GM12878 (cell line): Measurements from ENCODE around the gene PPM1E. TPM values are rescaled to one million over a fixed set of nuclear protein-coding genes. Genes with fewer than 3 reads are reported as not detected.

Experiments used
- ATAC-seq: fragments of 200-7000 bp; cut with Tn5 transposase; 3 replicates; pipeline ENCODE4 v1.9.1; 2020; ENCODE audit warnings: mild to moderate bottlenecking, moderate library complexity
- BruUV-seq: library from RNA; stranded (reverse); fragments of 400-500 nt; replicated peaks from 2 replicates; lab custom pipeline; 2021; lab: Mats Ljungman, UMichigan
- CTCF ChIA-PET: fragments of 300-600 bp; sonication (Branson Sonifier 250); formaldehyde crosslinking; extraction: SDS; loops from one replicate; lab custom pipeline; 2021; ENCODE audit warnings: inconsistent platforms; lab: Yijun Ruan, JAX
- POLR2A ChIA-PET: fragments of 350-600 bp; formaldehyde crosslinking; extraction: SDS; loops from one replicate; lab custom pipeline; 2021; ENCODE audit warnings: inconsistent platforms; lab: Charles Lee
- RAD21 ChIA-PET: fragments of 300-600 bp; sonication (Branson Sonifier 250); formaldehyde crosslinking; loops from one replicate; lab custom pipeline; 2023; ENCODE audit warnings: antibody characterized with exemption; ENCODE audit not compliant: unreplicated experiment; lab: Charles Lee
- SMC1A ChIA-PET: fragments of 300-600 bp; sonication (Branson Sonifier 250); formaldehyde crosslinking; loops from one replicate; lab custom pipeline; 2023; ENCODE audit not compliant: unreplicated experiment, uncharacterized antibody; lab: Charles Lee
- DNase-seq: peaks from one replicate; pipeline ENCODE4 v3.0.0-alpha.2; 2011; ENCODE audit warnings: low read depth, low spot score
- FAIRE-seq: peaks from 3 replicates; lab custom pipeline; 2011; peaks lifted over from hg19 to GRCh38; lab: Jason Lieb, UNC
- H2AFZ ChIP-seq: 2 replicates; pipeline ENCODE4 v1.6.0; 2011; ENCODE audit warnings: low read depth, low read length, control low read depth; ENCODE audit not compliant: control insufficient read depth
- H3K27ac ChIP-seq: 2 replicates; pipeline ENCODE4 v1.5.1; 2011; ENCODE audit warnings: control low read depth; ENCODE audit not compliant: control insufficient read depth, insufficient read depth
- H3K27me3 ChIP-seq, 2 experiments: replicated peaks in 1 of 2; 2 replicates each; pipeline versions ENCODE4 v1.6.0 to v1.6.1; 2011; ENCODE audit warnings: low read length in 1 of 2; ENCODE audit not compliant: control insufficient read depth in 2 of 2, insufficient read depth in 2 of 2
- H3K36me3 ChIP-seq, 2 experiments: 2 replicates each; pipeline ENCODE4 v1.5.1; 2011; ENCODE audit warnings: low read length in 1 of 2; ENCODE audit not compliant: control insufficient read depth in 2 of 2, insufficient read depth in 2 of 2
- H3K4me1 ChIP-seq: 2 replicates; pipeline ENCODE4 v1.6.1; 2011; ENCODE audit warnings: mild to moderate bottlenecking, low read length, moderate library complexity, mixed read lengths; ENCODE audit not compliant: control insufficient read depth, insufficient read depth
- H3K4me2 ChIP-seq: 2 replicates; pipeline ENCODE4 v1.6.0; 2011; ENCODE audit warnings: control low read depth; ENCODE audit not compliant: control insufficient read depth, insufficient read depth
- H3K4me3 ChIP-seq: fragments of 200-600 bp; sonication (generic); 2 replicates; pipeline ENCODE4 v1.5.1; 2016
- H3K79me2 ChIP-seq: 2 replicates; pipeline ENCODE4 v1.6.0; 2011; ENCODE audit warnings: low read length; ENCODE audit not compliant: control insufficient read depth, insufficient read depth
- H3K9ac ChIP-seq: 2 replicates; pipeline ENCODE4 v1.8.0; 2011; ENCODE audit warnings: low read length, control low read depth, mixed read lengths; ENCODE audit not compliant: control insufficient read depth, insufficient read depth
- H3K9me3 ChIP-seq: replicated peaks from 3 replicates; pipeline ENCODE4 v1.5.1; 2011; ENCODE audit warnings: mild to moderate bottlenecking, low read length; ENCODE audit not compliant: control insufficient read depth, insufficient read depth
- H4K20me1 ChIP-seq: 2 replicates; pipeline ENCODE4 v1.6.0; 2011; ENCODE audit not compliant: control insufficient read depth, insufficient read depth
- ETV6 ChIP-seq, 2 experiments: fragments of 450-650 bp in 1 of 2; IDR thresholded peaks in 1 of 2; conservative IDR thresholded peaks in 1 of 2; 2 replicates each; pipeline ENCODE4 v1.6.1; 2014; ENCODE audit warnings: antibody characterized with exemption in 1 of 2, borderline replicate concordance in 1 of 2, low read depth in 1 of 2, mild to moderate bottlenecking in 1 of 2, moderate library complexity in 1 of 2
- PKNOX1 ChIP-seq: fragments of 450-650 bp; IDR thresholded peaks from 2 replicates; pipeline ENCODE4 v1.6.1; 2016; ENCODE audit warnings: mild to moderate bottlenecking
- POLR2A ChIP-seq: IDR thresholded peaks from 2 replicates; pipeline ENCODE4 v1.6.1; 2011; ENCODE audit warnings: low read depth, mild to moderate bottlenecking, low read length
- RAD51 ChIP-seq: fragments of 450-650 bp; IDR thresholded peaks from 2 replicates; pipeline ENCODE4 v1.6.1; 2016; ENCODE audit warnings: moderate library complexity, mild to moderate bottlenecking, inconsistent platforms
- RBBP5 ChIP-seq: fragments of 200-600 bp; sonication (generic); conservative IDR thresholded peaks from 2 replicates; pipeline ENCODE4 v1.6.1; 2016
- SIN3A ChIP-seq: IDR thresholded peaks from 2 replicates; pipeline ENCODE4 v1.6.1; 2012; ENCODE audit warnings: low read depth, low read length, improper control_type of control experiment
- SMC3 ChIP-seq: IDR thresholded peaks from 2 replicates; pipeline ENCODE4 v1.6.1; 2011; ENCODE audit warnings: low read length, improper control_type of control experiment, borderline replicate concordance
- SP1 ChIP-seq: IDR thresholded peaks from one replicate; pipeline ENCODE4 v1.6.1; 2011; ENCODE audit warnings: low read depth, low read length
- ZBTB11 ChIP-seq: fragments of 450-650 bp; formaldehyde crosslinking; IDR thresholded peaks from 2 replicates; pipeline ENCODE4 v1.5.0; 2022; ENCODE audit warnings: mild to moderate bottlenecking, missing genetic modification characterization
- WGBS: methylation state at CpG from one replicate; pipeline ENCODE4 v1.1.6; 2016; ENCODE audit warnings: low lambda C conversion rate; ENCODE audit not compliant: insufficient replicate concordance, insufficient coverage; ENCODE audit errors: missing lambda C conversion rate; 5-methylcytosine and 5-hydroxymethylcytosine counted together
- in situ Hi-C: fragments of 300-500 bp; cut with MboI; formaldehyde crosslinking; loops from 9 replicates; pipeline ENCODE4 v1.14.3; 2018; ENCODE audit warnings: mixed read lengths
- intact Hi-C: fragments of 100-400 bp; cut with micrococcal nuclease; formaldehyde crosslinking; loops from one replicate; pipeline ENCODE4 v1.14.2; 2022; ENCODE audit not compliant: unreplicated experiment
- polyA plus RNA-seq, 11 experiments: library from polyadenylated mRNA; depleted of rRNA in 4 of 11; unstranded in 6 of 11; stranded (reverse) in 5 of 11; fragments of >200 nt; fragmentation: Nextera tagmentation in 4 of 11; fragmentation: Illumina TruSeq in 1 of 11; extraction: Ambion mirVana in 4 of 11; extraction: Trizol in 1 of 11; gene quantifications; 1 replicate in 1 of 11; 2 replicates in 10 of 11; pipeline versions ENCODE4 v1.2.1 to v1.2.3, GENCODE V29; 2011 to 2016; ENCODE audit warnings: inconsistent platforms in 2 of 11, missing spikeins in 2 of 11, low read depth in 1 of 11
- total RNA-seq, 4 experiments: library from RNA; depleted of rRNA in 3 of 4; stranded (reverse); fragments of >200 nt in 3 of 4; fragmentation: Illumina TruSeq in 1 of 4; extraction: Trizol in 1 of 4; gene quantifications; 2 replicates each; pipeline versions ENCODE4 v1.2.1 to v1.2.3, GENCODE V29; 2013 to 2021

Gene PPM1E
- total and polyA plus RNA-seq, 10 of the 15 experiments (the other 5 are each of a cell fraction or from before 2014, with no cell fraction given), result 0.07 to 0.28 (median 0.16) TPM

GRCh38 chr17:58758890-58759289, 3.2 kb downstream of the PPM1E start:
- Histone ChIP-seq H3K9ac (no peak overlapping the region), H3K4me3 (no peak overlapping the region), H3K9me3 (no peaks in the 10 kb centered on the region), H3K27ac (no peak overlapping the region), H3K36me3 (no peaks in the 10 kb centered on the region), H3K27me3 (peaks cover 11 to 13% of the 10 kb centered on the region in 2 experiments), H3K79me2 (no peaks in the 10 kb centered on the region), H3K4me2 (no peak overlapping the region), H3K4me1 (no peaks in the 10 kb centered on the region; the same call in 1 of the 2 replicates), H2AFZ (no peak overlapping the region), H4K20me1 (no peaks in the 10 kb centered on the region)
- POLR2A ChIA-PET, result no interaction called here
- TF ChIP-seq SIN3A (no peak), ETV6 (conservative IDR thresholded peaks at IDR 0.05 in 1 of 2, IDR thresholded peaks at IDR 0.05 in 1 of 2; ENCODE audit: borderline replicate concordance in 1 of 2, low read depth in 1 of 2) (no peak), SMC3 (no peak), POLR2A (no peak), PKNOX1 (no peak), RAD51 (no peak), SP1 (no peak), RBBP5 (no peak), ZBTB11 (CRISPR knock-in tag) (no peak)
- CTCF ChIA-PET, result interaction anchor here (0.8 kb wide), 1 partner anchor 11 kb away, joined by 3 read pairs; no protein-coding TSS in a partner anchor
- SMC1A ChIA-PET, result no interaction called here
- RAD21 ChIA-PET, result no interaction called here
- DNase-seq, result no peak
- WGBS, result 50% methylated on average over 8 of the region's 8 CpGs
- no peak for FAIRE-seq
- in situ Hi-C loops (no loop called here), intact Hi-C loops (no loop called here)
- ATAC-seq, result no peak
- BruUV-seq, result no TSS peak
